ENCODE measurements around the gene IGFBP1. TPM values are rescaled to one million over a fixed set of nuclear protein-coding genes. Genes with fewer than 3 reads are reported as not detected.
"Not testable (repeated sequence)": the region's sequence is repeated elsewhere in the genome, so short reads cannot be mapped to it uniquely, and the experiment has no call there.

Gene IGFBP1
- under 1 TPM in 2 of 3 donors, not detected in 1; 0.06 to 0.34 TPM for polyA plus RNA-seq

DNA sequence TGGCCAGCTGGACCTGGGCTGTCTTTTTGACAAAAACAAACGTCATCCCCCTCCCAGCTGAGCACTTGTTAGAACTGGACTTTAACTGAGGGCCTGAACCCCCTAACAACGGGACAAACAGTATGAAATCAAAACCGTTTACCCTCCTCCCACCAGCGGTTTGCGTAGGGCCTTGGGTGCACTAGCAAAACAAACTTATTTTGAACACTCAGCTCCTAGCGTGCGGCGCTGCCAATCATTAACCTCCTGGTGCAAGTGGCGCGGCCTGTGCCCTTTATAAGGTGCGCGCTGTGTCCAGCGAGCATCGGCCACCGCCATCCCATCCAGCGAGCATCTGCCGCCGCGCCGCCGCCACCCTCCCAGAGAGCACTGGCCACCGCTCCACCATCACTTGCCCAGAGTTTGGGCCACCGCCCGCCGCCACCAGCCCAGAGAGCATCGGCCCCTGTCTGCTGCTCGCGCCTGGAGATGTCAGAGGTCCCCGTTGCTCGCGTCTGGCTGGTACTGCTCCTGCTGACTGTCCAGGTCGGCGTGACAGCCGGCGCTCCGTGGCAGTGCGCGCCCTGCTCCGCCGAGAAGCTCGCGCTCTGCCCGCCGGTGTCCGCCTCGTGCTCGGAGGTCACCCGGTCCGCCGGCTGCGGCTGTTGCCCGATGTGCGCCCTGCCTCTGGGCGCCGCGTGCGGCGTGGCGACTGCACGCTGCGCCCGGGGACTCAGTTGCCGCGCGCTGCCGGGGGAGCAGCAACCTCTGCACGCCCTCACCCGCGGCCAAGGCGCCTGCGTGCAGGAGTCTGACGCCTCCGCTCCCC, at the start of gene IGFBP1:
TSS of gene IGFBP1 (plus strand) at position 304 of the 808 bp plus-strand sequence. CDS start at position 469, 165 bp downstream.
- H3K27ac ChIP-seq (ENCODE audit: low read depth, low read length): no peak within 1 kb of the TSS
- WGBS, 3 donors: 3 to 7% (median 5%) methylated on average over 60 to 73 of the region's 73 CpGs

DNA sequence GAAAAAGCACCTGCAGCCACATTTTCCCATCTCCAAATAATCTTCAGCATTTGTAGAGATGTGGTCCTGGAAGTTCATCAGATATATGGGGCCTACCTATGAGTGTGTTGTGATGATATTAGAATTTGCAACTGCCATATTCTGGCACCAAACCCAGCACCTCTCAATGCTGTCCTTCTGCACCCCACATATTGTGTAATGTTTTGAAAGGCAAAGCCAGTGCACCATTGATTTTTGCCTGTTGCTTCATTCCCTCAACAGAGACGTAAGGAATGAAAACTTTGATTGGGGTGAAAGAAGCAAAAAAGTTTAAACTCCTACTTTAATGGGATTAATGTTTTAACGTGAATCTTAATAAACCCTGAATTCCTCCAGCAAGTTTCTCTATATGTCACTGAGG, 49.4 kb upstream of the IGFBP1 start:
- H3K27ac ChIP-seq (ENCODE audit: low read depth, low read length): not testable (repeated sequence)
- WGBS, 3 donors: 62 to 81% (median 70%) methylated on average over 2 of the region's 2 CpGs

DNA sequence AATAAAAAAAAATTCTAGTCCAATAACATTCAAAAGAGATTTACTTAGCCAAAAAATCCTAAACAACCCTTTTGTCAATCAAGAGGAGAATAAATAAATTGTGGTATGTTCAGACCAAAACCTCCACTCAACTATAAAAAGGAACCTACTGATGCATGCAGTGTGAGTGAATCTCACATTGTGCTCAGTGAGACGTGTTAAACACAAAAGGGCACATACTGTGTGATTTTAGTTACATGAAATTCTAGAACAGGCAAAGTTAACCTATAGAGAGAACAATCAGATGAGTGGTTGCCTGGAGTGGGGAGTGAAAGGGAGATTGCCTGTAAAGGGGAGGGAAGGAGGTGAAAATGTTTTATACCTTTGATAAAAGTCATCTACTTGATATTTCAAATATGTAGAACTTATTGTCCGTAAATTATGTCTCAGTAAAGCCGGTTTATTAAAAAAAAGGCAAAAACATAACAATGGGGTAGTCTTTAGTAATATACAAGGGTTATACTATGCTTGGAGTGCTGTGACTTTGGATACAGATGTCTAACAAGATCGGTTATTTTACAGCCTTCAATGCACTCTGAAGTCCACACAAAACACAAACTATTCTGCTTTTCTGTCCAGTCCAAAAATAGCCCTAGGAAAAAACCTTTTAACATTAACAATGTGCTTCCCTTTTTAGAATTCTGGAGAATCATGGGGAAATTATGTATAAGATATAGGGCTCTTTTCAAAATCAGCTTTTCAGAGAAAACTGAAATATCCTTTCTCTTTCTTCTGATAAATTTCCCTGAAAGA, 46.2 kb upstream of the IGFBP1 start:
- WGBS, 3 donors: 57 to 60% (median 58%) methylated on average over 4 of the region's 4 CpGs

DNA sequence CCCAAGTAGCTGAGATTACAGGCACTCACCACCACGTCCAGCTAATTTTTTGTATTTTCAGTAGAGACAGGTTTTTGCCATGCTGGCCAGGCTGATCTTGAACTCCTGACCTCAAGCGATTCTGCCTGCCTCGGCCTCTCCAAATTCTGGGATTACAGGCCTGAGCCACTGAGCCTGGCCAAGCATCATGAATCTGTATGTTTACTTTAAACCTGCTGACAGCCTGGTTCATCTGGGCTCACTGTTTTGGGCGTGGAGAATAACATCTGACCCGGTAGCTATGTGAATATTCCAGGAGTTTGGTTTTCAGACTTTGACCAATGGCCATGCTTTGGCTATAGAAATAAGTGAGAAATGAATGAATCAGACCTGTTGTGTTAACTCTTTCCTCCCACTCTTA, 41.8 kb upstream of the IGFBP1 start:
- 63 to 72% (median 66%) methylated on average over 5 of the region's 5 CpGs for WGBS, 3 donors
- H3K27ac ChIP-seq (ENCODE audit: low read depth, low read length): not testable (repeated sequence)

More for the DNA sequence above, 46.2 kb upstream of the IGFBP1 start:
- not testable (repeated sequence) for H3K27ac ChIP-seq (ENCODE audit: low read depth, low read length)

DNA sequence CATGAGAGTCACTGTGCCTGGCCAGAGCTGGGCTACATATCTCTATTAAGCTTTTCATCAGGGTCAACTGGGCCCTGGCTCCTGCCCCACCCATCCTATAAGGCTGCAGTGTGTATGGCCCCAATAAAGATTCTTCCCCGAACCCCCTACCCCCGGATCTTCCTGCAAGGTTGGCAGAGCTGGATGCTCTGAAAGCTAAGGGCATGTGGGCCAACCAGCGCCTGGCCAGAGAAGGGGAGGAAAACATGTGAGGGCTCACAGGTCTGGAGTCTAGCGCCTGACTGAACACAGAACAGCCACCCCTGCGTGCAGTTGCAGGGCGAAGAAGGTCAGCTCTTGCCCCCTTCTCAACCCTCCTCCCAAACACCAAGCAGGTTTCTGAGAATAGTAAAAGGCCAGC, 39.6 kb upstream of the IGFBP1 start:
- not testable (repeated sequence) for H3K27ac ChIP-seq (ENCODE audit: low read depth, low read length)
- WGBS, 3 donors: 67 to 82% (median 82%) methylated on average over 6 of the region's 6 CpGs

DNA sequence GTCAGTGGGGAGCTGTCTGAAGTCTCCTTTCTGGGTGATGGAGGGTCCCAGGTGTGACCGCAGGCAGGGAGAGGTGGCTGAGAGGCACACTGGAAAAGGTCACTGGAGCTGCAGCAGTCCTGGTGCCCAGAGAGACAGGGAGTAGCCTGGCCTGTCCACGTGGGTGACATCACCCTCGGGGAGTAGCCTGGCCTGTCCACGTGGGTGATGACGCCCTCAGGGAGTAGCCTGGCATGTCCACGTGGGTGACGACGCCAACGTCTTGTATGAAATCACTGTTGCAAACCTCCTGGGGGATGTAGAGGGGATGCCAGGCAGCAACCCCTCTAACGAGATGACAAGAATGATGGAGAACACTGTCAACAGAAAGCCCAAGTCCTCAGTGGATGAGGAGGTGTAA, 35.3 kb upstream of the IGFBP1 start:
- not testable (repeated sequence) for H3K27ac ChIP-seq (ENCODE audit: low read depth, low read length)
- 66 to 83% (median 71%) methylated on average over 9 to 10 of the region's 10 CpGs for WGBS, 3 donors

DNA sequence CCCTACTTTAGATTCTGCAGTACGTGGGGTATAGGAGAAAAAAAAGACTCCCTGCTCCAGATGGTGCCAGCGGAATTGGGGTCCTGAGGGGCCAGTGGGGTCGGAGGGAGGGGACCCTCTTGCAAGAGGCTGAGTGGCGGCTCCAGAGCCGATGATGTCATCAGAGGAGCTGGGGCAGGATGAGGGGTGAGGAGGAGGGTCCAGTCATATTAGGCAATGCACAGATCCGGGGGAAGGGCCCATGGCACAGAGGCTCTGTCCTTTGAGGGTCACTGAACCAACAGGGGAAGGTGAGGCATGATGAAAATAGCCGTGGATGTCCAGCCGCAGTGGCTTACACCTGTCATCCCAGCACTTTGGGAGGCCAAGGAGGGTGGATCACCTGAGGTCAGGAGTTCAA, 34.8 kb upstream of the IGFBP1 start:
- 74 to 82% (median 82%) methylated on average over 8 of the region's 8 CpGs for WGBS, 3 donors
- H3K27ac ChIP-seq (ENCODE audit: low read depth, low read length): not testable (repeated sequence)

DNA sequence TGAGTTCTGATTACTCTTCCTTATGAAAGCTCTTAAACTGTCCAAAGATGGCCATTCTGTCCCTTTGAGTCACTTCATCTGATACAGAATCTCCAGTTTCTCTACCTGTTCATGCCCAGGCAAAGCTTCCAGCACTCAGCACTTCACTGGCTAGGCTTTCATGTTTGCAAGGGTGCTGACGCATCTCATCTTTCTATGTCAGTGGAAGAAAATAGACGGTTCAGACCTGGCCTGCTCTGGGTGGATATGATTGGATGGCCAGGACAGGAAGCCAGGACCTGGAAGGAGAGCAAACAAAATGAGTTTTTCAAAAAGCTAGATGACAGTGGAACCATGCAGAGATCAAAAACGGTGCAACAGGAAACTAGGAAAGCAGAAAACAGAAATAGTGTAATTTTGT, 32.6 kb upstream of the IGFBP1 start:
- H3K27ac ChIP-seq (ENCODE audit: low read depth, low read length): not testable (repeated sequence)
- WGBS, 3 donors: 20 to 34% (median 28%) methylated on average over 3 of the region's 3 CpGs

DNA sequence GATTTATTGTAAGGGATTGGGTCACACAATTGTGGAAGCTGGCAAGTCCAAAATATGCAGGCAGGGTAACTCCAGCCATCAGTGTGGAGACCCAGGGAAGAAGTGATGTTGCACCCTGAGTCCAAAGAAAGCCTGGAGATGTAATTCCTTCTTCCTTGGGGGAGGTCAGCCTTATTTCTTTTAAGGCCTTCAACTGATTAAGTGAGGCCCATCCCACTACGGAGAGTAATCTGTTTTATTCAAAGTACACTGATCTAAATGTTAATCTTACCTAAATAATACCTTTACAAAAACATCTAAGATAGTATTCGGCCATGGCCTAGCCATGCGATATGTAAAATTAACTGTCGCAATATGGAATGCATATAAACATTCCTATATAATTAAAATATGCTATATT, 31.4 kb upstream of the IGFBP1 start:
- not testable (repeated sequence) for H3K27ac ChIP-seq (ENCODE audit: low read depth, low read length)
- 88 to 94% (median 92%) methylated on average over 4 of the region's 4 CpGs for WGBS, 3 donors

DNA sequence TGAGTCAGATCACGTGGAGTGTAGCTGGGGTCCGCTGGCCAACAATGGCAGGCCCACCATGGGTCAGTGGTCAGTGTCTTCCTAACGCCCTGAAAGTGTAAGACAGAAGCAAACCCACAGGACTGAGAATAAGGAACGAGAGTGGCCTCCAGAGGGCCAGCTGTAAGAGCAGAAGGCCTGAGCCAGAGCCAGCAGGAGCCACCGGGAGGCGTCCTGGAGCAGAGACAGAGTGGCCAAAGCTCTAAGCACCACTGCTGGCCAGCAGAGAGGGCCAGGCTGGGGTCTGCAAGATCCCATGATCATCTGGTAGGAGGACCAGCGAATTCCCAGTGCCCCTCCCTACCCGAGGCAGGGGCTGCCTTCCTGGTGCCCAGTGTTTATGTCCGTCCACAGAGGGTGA, 24.6 kb upstream of the IGFBP1 start:
- WGBS, 3 donors: 56 to 74% (median 64%) methylated on average over 9 of the region's 9 CpGs
- H3K27ac ChIP-seq (ENCODE audit: low read depth, low read length): no peak overlapping the region

DNA sequence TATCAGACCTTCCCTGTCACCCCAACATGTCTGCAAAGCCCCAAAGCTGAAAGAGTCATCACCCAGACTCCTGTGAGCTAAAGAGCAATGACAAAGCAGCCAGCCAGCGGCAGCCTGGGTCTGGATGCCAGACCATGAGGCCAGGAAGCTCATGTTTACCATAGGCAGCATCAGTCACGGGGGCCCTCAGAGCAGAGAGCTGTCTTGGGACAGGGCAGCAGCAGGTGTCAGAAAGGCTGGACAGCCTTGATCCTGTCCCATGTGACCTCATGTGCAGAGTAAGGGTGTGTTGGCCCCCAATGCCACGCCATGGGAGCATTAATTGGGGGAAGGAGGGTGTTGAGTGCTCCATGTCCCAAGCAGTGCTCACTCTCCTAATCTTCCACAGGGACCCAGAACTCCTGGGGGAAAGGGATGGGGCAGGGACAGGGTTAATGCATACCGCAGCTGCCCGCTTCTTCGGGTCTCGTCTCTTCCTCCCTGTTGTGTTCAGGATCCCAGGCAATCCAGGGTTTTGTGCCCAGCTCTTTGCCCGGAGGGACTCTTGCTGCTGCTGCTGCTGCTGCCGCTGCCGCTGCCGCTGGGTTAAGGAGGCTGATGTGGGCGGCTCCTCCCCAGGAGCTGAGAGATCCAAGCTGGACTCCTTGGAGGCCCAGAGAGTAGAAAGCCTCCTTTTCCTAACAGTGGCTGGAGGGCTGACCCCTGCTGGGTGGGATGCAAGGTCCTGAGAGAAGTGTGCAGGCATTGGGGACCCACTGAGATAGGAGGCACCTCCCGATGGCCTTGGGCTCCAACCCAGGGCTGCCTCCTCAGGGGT, 22.5 kb upstream of the IGFBP1 start:
- 73 to 82% (median 75%) methylated on average over 13 of the region's 13 CpGs for WGBS, 3 donors
- no peak overlapping the region for H3K27ac ChIP-seq (ENCODE audit: low read depth, low read length)

DNA sequence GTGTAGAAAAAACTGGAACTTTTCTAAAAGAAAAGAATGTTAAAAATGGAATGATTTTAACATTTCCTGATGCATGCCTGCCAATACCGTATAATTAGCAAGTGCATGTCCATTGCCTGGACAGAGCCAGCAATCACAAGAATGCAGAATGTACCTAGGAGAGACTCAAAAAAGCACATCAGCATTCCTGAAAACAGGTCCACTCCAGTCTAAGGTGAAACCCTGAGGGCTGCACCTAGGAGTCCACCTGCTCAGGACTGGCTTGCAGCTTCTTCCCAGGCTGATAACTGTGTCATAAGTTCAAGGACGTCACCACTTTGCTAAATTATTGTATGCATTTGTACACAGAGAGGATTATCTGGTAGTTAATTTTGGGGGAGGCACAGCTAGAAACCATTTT, 20.8 kb upstream of the IGFBP1 start:
- 52 to 75% (median 72%) methylated on average over 2 of the region's 2 CpGs for WGBS, 3 donors
- no peak overlapping the region for H3K27ac ChIP-seq (ENCODE audit: low read depth, low read length)

DNA sequence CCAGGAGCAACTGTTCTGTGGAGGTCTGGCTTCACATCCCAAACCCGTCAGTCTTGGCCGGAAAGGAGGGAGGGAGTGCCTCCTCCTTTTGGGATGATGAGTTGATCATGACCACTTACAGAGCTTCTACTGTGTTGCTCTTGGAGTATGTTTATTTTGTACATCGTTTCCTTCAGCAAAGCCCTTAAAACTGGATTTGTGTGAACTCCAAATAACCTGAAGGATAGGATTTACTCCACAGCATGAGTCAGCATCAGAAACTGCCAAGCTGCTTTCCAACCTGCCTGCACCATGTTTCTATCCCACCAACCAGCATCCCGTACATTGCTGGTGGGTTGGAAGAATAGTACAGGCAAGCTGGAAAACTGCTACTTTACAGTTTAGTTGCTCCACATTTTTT, 18.9 kb upstream of the IGFBP1 start:
- no peak overlapping the region for H3K27ac ChIP-seq (ENCODE audit: low read depth, low read length)
- 67 to 78% (median 76%) methylated on average over 4 of the region's 4 CpGs for WGBS, 3 donors

DNA sequence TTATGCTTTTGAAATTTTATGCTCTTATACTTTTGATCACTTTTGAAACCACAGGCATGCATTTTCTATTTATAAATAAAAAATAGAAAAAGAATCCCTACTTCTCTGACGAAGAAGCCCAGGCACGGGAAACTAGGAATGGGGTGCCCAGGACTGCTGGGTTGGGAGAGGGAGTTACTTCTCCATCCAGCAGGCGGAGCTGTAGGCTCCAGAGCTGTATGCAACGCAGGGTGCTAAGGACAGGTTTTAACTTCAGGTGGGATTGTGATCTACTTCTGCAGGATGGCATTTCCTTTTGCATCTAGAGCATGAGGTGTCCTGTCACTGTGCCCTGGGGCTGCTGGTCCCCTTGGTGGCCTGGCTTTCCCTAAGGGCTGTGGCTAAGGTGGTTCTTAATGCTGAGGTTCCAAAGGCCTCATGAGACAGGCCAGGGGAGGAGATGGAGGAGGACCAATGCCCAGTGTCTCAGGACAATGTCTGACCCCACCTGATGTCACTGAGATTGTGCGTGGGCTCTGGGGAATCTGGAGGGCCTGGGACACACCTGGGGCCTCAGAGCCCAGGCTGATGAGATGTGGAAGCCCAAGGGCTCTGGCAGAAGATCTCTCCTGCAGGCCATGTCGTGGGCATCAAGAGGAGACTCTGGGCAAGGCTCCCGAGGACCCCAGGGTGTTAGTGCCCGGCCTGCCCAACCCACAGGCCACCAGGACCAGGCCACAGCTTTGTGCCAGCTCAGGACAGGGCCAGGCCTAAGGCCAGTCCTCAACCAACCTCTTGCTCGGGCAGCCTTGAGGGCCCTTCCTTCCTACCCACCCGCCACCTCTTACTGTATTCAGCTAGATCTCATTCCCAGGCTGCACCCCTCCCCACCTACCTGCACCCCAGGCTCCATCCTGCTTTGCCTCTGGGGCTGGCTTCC, 15.9 kb upstream of the IGFBP1 start:
- 63 to 76% (median 73%) methylated on average over 10 of the region's 10 CpGs for WGBS, 3 donors
- H3K27ac ChIP-seq (ENCODE audit: low read depth, low read length): no peak overlapping the region

DNA sequence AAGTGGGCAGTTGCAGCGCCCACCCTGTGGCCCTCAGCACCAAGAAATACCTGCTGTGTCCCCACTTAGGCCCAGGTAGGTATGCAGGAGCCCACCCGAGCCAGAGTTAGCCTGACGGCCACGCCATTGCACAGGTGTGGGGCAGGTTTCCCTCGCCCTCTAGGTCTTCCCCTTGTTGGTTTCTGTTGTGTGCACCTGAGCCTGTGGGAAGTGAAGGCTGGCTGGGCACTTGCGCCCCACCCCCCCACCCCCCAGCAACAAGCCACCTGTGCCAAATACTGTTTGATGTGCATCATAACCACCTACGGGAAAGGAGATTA, 15.3 kb upstream of the IGFBP1 start, which contains the start of gene CCDC201:
TSS of gene CCDC201 (minus strand) at position 48 of the 320 bp plus-strand sequence. CDS start 75 bp downstream, outside the sequence.
- H3K27ac ChIP-seq (ENCODE audit: low read depth, low read length): no peak within 1 kb of the TSS
- 86 to 89% (median 88%) methylated on average over 7 of the region's 7 CpGs for WGBS, 3 donors

DNA sequence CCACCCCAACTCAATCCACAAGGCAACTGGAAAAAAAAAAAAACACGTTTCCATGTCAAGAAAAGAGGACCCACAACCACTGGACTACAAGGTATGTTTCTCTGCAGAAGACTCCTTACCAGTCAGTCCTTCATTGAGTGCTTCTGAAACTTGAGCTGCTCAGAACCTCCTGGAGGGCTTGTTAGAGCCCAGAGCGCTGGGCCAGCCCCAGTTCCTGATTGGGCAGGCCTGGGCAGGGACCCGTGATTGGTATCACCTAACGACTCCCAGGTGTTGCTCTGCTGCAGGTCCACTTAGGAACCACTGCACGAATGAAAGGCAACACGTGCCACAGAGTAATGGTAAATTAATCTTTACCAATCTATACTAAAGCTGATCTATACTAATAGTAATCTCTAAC, 14.9 kb upstream of the IGFBP1 start:
- H3K27ac ChIP-seq (ENCODE audit: low read depth, low read length): no peak overlapping the region
- WGBS, 3 donors: 74 to 89% (median 87%) methylated on average over 6 of the region's 6 CpGs

DNA sequence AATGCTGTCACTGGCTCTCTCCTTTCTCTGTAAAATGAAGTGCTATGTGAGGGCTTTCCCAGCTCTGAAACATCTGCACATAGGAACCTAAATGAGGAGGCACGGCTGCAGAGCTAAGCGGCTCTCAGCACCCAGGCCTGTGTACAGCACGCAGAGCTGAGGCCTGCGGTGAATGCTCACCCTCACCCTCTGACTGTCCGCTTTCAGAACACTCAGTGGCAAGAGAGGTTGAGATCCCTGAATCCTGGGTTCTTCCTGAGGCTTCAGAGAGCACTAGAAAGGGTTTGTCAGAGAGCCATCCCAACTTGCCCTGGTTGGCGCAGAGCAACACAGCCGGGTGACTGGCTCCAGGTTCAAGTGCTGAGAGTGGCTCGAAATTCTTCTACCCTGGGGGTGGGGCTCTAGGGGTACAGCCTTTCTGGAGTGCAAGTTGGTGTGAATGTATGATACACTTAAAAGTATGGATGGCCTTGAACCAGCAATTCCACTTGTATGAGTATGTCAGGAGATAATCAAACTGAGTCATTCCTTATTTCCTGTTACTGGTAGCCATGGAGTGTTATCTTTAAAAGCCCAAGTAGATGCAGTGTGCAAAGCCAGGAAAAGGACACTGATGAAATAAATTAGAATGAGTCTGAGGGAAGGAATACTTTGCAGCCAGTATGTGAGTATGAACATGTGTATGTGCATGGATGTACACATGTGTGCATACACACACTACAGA, 13.7 kb upstream of the IGFBP1 start:
- no peak overlapping the region for H3K27ac ChIP-seq (ENCODE audit: low read depth, low read length)
- 92 to 93% (median 92%) methylated on average over 8 of the region's 8 CpGs for WGBS, 3 donors
